OCI-M2 (cell line): ENCODE results near the gene CPN1.
"Not testable (repeated sequence)": the region's sequence is repeated elsewhere in the genome, so short reads cannot be mapped to it uniquely, and the experiment has no call there.

ENCODE experiments used
- DNase-seq: peaks from one replicate; lab custom pipeline; 2025; ENCODE audit not compliant: unreplicated experiment; lab: John Stamatoyannopoulos, UW

CPN1 gene

DNA sequence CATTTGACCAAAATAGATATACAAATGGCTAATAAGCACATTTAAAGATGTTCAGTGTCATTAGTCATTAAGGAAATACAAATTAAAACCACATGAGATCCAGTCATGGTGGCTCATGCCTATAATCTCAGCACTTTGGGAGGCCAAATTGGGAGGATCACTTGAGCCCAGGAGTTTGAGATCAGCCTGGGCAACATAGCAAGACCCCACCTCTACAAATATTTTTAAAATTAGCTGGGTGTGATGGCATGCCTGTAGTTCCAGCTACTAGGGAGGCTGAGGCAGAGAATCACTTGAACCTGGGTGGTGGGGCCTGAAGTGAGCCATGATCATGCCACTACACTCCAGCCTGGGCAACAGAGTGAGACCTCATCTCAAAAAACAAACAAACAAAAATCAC, 607 bp upstream of the CPN1 start:
- DNase-seq = not testable (repeated sequence)

DNA sequence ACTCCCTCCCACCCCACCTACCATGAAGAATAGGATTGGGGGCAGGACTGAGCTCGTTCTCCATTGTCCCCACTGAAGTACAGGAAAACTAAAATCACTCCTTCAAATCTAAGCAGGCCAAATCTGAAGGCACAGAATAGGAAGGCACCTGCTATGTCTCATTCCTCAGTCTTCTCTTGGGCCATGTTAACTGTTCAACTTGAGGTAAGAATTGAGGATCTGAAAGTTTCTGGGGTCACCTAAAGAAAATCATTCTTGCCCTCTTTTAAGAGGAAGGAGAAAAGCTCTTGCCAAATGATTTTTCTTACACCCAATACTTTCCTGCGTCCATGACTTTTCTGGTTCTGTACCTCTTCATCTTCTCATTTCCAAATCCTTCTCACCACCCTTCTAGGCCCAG, 4.9 kb downstream of the CPN1 start:
- no peak for DNase-seq

GRCh38 chr10:100075426-100076220, 6.0 kb downstream of the CPN1 start:
- DNase-seq = no peak

- no peak for DNase-seq
These were observed 9.2 kb downstream of the CPN1 start for GRCh38 chr10:100072514-100072913.

DNA sequence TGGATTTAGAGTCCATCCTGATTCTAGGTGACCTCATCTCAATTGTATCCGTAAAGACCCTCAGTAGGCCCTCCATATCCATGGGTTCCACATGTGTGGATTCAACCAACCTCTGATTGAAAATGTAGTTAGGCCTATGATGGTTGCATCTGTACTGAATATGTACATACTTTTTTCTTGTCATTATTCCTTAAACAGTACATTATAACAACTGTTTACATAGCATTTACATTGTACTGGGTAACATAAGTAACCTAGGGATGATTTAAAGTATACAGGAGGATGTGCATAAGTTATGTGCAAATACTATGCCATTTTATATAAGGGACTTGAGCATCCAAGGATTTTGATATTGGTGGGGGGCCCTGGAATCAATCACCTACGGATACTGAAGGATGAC, 10.1 kb downstream of the CPN1 start:
- DNase-seq = no peak

DNA sequence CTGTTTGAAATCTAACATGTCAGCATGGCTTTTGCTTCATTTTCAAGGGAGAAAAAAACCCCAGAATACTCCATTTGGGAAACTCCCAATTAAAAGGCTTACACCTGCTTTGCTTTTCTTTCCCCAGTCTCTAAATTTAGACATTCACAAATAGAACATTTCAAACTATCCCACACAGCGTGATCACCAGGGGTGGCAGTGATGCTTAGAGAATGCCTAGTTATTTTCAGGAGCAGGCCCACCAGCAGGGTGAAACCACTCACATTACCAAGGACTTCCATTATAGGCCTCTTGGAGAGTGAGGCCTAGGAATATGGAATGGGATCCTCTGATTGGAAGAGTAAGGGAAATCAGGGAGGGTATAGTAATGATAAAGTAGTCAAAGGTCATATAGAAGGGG, 14.2 kb downstream of the CPN1 start:
- no peak for DNase-seq

GRCh38 chr10:100065084-100065660, 16.5 kb downstream of the CPN1 start:
- DNase-seq = no peak

GRCh38 chr10:100061401-100061800, 20.3 kb downstream of the CPN1 start:
- DNase-seq = no peak

- no peak for DNase-seq
These were observed 23.7 kb downstream of the CPN1 start for GRCh38 chr10:100057948-100058347.

GRCh38 chr10:100053686-100054460, 27.8 kb downstream of the CPN1 start:
- DNase-seq = no peak

GRCh38 chr10:100046021-100046486, 35.6 kb downstream of the CPN1 start:
- peak; percentile 58 for DNase-seq

DNA sequence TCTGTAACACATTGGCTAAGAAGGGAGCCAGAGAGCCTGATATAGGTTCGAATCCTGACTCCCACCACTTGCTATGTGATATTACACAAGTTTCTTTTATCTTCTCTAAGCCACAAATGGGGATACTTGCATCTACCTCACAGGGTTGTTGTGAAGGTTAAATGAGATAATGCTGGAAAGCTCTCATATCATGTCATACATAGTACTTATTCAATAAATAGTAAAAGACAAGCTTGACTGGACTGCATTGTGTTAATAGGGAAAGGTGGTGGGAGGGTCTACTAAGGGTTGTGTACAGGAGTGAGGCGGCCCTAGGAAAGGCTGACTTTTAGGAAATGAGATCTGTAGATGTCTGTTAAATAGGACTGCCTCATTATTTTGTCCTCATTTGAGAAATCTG, 36.1 kb downstream of the CPN1 start:
- DNase-seq = no peak

- DNase-seq = no peak
These were observed 37.9 kb downstream of the CPN1 start for GRCh38 chr10:100043796-100044195.

GRCh38 chr10:100043344-100043743, 38.3 kb downstream of the CPN1 start:
- DNase-seq = no peak

GRCh38 chr10:100041306-100042002, 40.2 kb downstream of the CPN1 start:
- no peak for DNase-seq

DNA sequence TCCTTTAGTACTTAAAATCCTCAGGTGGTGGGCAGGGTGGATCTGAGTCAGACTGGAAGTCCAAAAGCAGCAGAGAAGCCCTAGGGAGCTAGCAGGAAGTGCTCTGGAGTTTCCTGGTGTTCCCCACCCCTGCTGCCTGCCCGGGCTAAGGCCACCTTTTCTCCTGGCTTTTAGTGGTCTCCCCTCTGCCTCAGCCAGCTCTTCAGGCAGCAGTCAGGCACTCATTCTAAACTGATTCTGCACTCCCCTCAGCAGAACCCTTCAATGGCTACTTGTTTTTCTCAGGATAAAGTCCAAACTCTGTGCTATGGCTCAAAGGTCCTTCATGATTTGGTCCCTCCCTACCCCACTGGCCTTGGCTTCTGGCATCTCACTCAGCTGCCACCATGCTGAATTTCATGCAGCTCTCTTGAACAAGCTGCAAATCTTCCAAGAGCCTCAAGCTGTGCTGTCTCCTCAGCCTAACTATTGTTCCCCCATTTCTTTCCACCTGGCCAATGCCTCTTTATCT, 43.1 kb downstream of the CPN1 start:
- DNase-seq = no peak

GRCh38 chr10:100037758-100038315, 43.8 kb downstream of the CPN1 start:
- no peak for DNase-seq

DNA sequence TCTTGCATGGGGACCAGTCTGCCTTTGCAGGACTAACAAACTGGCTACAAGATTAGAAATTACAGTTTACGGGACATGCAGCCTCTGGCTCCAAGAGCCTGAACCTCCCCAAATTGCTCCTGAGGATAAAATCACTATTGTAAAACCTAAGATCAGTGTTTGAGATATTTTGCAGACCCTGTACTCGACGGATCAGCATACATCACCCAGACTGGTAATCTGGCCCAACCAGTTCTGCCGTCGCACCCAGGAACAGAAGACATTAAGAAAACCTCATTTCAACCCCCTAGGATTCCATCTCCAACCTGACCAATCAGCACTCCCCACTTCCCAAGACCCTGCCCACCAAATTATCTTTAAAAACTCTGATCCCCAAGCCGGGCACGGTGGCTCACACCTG, 44.8 kb downstream of the CPN1 start:
- DNase-seq = no peak

DNA sequence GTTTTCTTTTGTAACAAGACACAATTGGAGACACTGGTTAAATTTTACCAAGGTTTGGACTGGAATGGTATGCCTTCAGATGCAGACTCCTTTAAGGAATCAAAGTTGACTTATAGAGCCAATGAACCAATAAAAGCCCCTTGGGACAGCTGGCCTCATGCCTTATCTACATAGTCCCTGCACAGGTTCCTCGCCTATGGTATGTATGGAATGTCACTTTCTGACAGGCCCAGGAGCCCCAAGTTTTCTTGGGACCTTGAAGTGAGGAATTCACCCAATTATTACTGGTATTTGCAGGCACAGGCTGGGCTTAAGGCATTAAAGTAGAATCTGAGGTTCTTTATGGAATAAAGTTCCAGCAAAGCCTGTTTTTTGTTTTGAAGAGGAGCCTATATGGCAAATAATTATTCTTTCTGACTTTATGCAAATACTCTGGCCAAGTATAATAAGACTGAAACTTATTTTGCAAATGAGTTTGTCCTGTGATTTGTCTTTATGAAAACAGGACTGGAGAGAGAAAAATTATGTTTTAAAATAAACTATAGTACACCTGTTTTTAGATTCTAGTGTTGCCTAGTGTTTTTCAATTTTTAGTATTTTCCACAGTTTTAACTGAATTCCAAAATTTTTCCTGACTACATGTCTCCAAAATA, 47.8 kb downstream of the CPN1 start:
- DNase-seq = no peak

- DNase-seq = no peak
These were observed 54.3 kb downstream of the CPN1 start for GRCh38 chr10:100027416-100027815.
